IMR-90 (cell line): ENCODE measurements around the gene LYPD6B. TPM values are rescaled to one million over a fixed set of nuclear protein-coding genes. Genes with fewer than 3 reads are reported as not detected.

Source experiments
- ATAC-seq: fragments of 200-7000 bp; cut with Tn5 transposase; 2 replicates; pipeline ENCODE4 v1.9.1; 2020; ENCODE audit warnings: low read depth, mild to moderate bottlenecking, moderate library complexity
- BruUV-seq: library from RNA; stranded (reverse); fragments of 400-500 nt; replicated peaks from 2 replicates; lab custom pipeline; 2021; lab: Mats Ljungman, UMichigan
- CTCF ChIA-PET: fragments of 300-600 bp; formaldehyde crosslinking; extraction: SDS; loops from one replicate; lab custom pipeline; 2021; ENCODE audit warnings: antibody characterized with exemption; lab: Yijun Ruan, JAX
- POLR2A ChIA-PET: fragments of 300-600 bp; sonication (Branson Sonifier 250); formaldehyde crosslinking; loops from one replicate; lab custom pipeline; 2022; ENCODE audit warnings: antibody characterized with exemption; ENCODE audit not compliant: unreplicated experiment; lab: Charles Lee
- DNase-seq: peaks from one replicate; pipeline ENCODE4 v3.0.0; 2013
- H2AFZ ChIP-seq: replicated peaks from 2 replicates; pipeline ENCODE3; 2013; ENCODE audit warnings: low read length, mild to moderate bottlenecking; ENCODE audit not compliant: poor library complexity
- H2AK5ac ChIP-seq: 2 replicates; pipeline ENCODE4 v1.6.1; 2013; ENCODE audit warnings: low read depth, low read length, inconsistent platforms
- H2AK9ac ChIP-seq: replicated peaks from 2 replicates; pipeline ENCODE3; 2013; ENCODE audit warnings: mild to moderate bottlenecking, low read depth, low read length, moderate library complexity; ENCODE audit not compliant: poor library complexity
- H2BK120ac ChIP-seq: 2 replicates; pipeline ENCODE4 v1.6.1; 2013; ENCODE audit warnings: low read depth, low read length, inconsistent platforms
- H2BK15ac ChIP-seq: 3 replicates; pipeline ENCODE4 v1.6.1; 2013; ENCODE audit warnings: low read depth, low read length, inconsistent platforms
- H2BK20ac ChIP-seq: 2 replicates; pipeline ENCODE4 v1.6.1; 2013; ENCODE audit warnings: low read depth, mild to moderate bottlenecking, inconsistent platforms, low read length, moderate library complexity
- H2BK5ac ChIP-seq: 2 replicates; pipeline ENCODE4 v1.6.1; 2013; ENCODE audit warnings: mild to moderate bottlenecking, low read depth, low read length, inconsistent platforms; ENCODE audit not compliant: poor library complexity, severe bottlenecking
- H3K14ac ChIP-seq: replicated peaks from 2 replicates; pipeline ENCODE4 v1.6.1; 2013; ENCODE audit warnings: low read depth, low read length, inconsistent platforms
- H3K18ac ChIP-seq: 2 replicates; pipeline ENCODE4 v1.6.1; 2013; ENCODE audit warnings: low read depth, low read length, control low read depth
- H3K23ac ChIP-seq: 2 replicates; pipeline ENCODE4 v1.6.1; 2013; ENCODE audit warnings: low read depth, low read length, inconsistent platforms
- H3K27ac ChIP-seq: 2 replicates; pipeline ENCODE4 v1.5.1; 2013; ENCODE audit warnings: mild to moderate bottlenecking, control low read depth, low read length; ENCODE audit not compliant: insufficient read depth
- H3K27me3 ChIP-seq: 2 replicates; pipeline ENCODE4 v1.6.1; 2013; ENCODE audit warnings: low read length; ENCODE audit not compliant: control insufficient read depth, insufficient read depth
- H3K36me3 ChIP-seq: 2 replicates; pipeline ENCODE4 v1.6.1; 2013; ENCODE audit warnings: low read length, mixed read lengths; ENCODE audit not compliant: control insufficient read depth, insufficient read depth
- H3K4ac ChIP-seq: 2 replicates; pipeline ENCODE4 v1.6.1; 2013; ENCODE audit warnings: low read depth, low read length, inconsistent platforms
- H3K4me1 ChIP-seq: 2 replicates; pipeline ENCODE4 v1.6.1; 2013; ENCODE audit warnings: low read length, mixed read lengths; ENCODE audit not compliant: control insufficient read depth, insufficient read depth
- H3K4me2 ChIP-seq: 2 replicates; pipeline ENCODE4 v1.6.1; 2013; ENCODE audit warnings: low read depth, mild to moderate bottlenecking, control low read depth, low read length, moderate library complexity
- H3K4me3 ChIP-seq: 2 replicates; pipeline ENCODE4 v1.5.1; 2013; ENCODE audit warnings: low read depth, mild to moderate bottlenecking, control low read depth, low read length, moderate library complexity; ENCODE audit not compliant: insufficient read depth
- H3K56ac ChIP-seq: 2 replicates; pipeline ENCODE4 v1.6.1; 2013; ENCODE audit warnings: low read length, inconsistent platforms; ENCODE audit not compliant: insufficient read depth; ENCODE audit errors: extremely low read depth
- H3K79me1 ChIP-seq, 2 experiments: 2 replicates each; pipeline ENCODE4 v1.6.1; 2013; ENCODE audit warnings: low read length in 2 of 2, inconsistent platforms in 1 of 2, low read depth in 1 of 2
- H3K9ac ChIP-seq: 2 replicates; pipeline ENCODE4 v1.6.1; 2013; ENCODE audit warnings: low read depth, low read length, control low read depth
- H3K9me1 ChIP-seq: 2 replicates; pipeline ENCODE4 v1.6.1; 2013; ENCODE audit warnings: low read length, inconsistent platforms; ENCODE audit not compliant: insufficient read depth
- H3K9me3 ChIP-seq: 2 replicates; pipeline ENCODE4 v1.6.1; 2013; ENCODE audit warnings: low read length; ENCODE audit not compliant: control insufficient read depth, insufficient read depth
- H4K20me1 ChIP-seq: 2 replicates; pipeline ENCODE4 v1.6.1; 2013; ENCODE audit warnings: low read length, inconsistent platforms; ENCODE audit not compliant: insufficient read depth
- H4K5ac ChIP-seq: 2 replicates; pipeline ENCODE4 v1.6.1; 2013; ENCODE audit warnings: mild to moderate bottlenecking, low read depth, low read length, control low read depth
- H4K8ac ChIP-seq, 2 experiments: 2 replicates each; pipeline ENCODE4 v1.6.1; 2013; ENCODE audit warnings: low read depth in 2 of 2, low read length in 2 of 2, control low read depth in 1 of 2, inconsistent platforms in 1 of 2
- H4K91ac ChIP-seq: 2 replicates; pipeline ENCODE4 v1.6.1; 2013; ENCODE audit warnings: low read depth, low read length, inconsistent platforms; ENCODE audit not compliant: insufficient read depth
- BHLHE40 ChIP-seq: fragments of 150-350 bp; IDR thresholded peaks from 2 replicates; pipeline ENCODE4 v1.6.1; 2016; ENCODE audit warnings: mild to moderate bottlenecking, low read depth, low read length
- CEBPB ChIP-seq: IDR thresholded peaks from 2 replicates; pipeline ENCODE4 v1.6.1; 2012; ENCODE audit warnings: low read depth, low read length, improper control_type of control experiment
- CHD1 ChIP-seq: IDR thresholded peaks from 2 replicates; pipeline ENCODE4 v1.6.1; 2012; ENCODE audit warnings: low read depth, low read length, improper control_type of control experiment
- ELK1 ChIP-seq: fragments of 150-350 bp; IDR thresholded peaks from 2 replicates; pipeline ENCODE4 v1.6.1; 2016; ENCODE audit warnings: low read depth, mild to moderate bottlenecking, low read length, moderate library complexity, borderline replicate concordance
- FOS ChIP-seq: fragments of 150-350 bp; IDR thresholded peaks from 2 replicates; pipeline ENCODE4 v1.6.1; 2016; ENCODE audit warnings: low read depth, low read length
- MAFK ChIP-seq: IDR thresholded peaks from 2 replicates; pipeline ENCODE4 v1.6.1; 2012; ENCODE audit warnings: low read depth, low read length, improper control_type of control experiment
- MAZ ChIP-seq: IDR thresholded peaks from 2 replicates; pipeline ENCODE4 v1.6.1; 2012; ENCODE audit warnings: low read depth, mild to moderate bottlenecking, low read length, improper control_type of control experiment, moderate library complexity, borderline replicate concordance
- NFE2L2 ChIP-seq: fragments of 150-350 bp; IDR thresholded peaks from 2 replicates; pipeline ENCODE4 v1.6.1; 2016; ENCODE audit warnings: low read depth, mild to moderate bottlenecking, low read length
- RAD21 ChIP-seq: IDR thresholded peaks from 2 replicates; pipeline ENCODE4 v1.6.1; 2012; ENCODE audit warnings: low read length, improper control_type of control experiment
- WGBS, 2 experiments: methylation state at CpG; one replicate each; pipeline versions ENCODE4 v1.1.5 to v1.1.7; 2013; ENCODE audit warnings: missing lambda C conversion rate in 2 of 2; ENCODE audit not compliant: insufficient read length in 1 of 2; ENCODE audit errors: extremely low coverage in 2 of 2; 5-methylcytosine and 5-hydroxymethylcytosine counted together
- dilution Hi-C: fragments of 300-500 bp; cut with HindIII; formaldehyde crosslinking; loops from one replicate; pipeline ENCODE4 v1.14.3; 2018; ENCODE audit warnings: low sequenced_read_pairs; ENCODE audit not compliant: unreplicated experiment
- in situ Hi-C: fragments of 300-500 bp; cut with MboI; formaldehyde crosslinking; loops from 3 replicates; pipeline ENCODE4 v1.14.3; 2019; ENCODE audit warnings: low sequenced_read_pairs, inconsistent platforms, mixed read lengths
- intact Hi-C: fragments of 100-400 bp; cut with micrococcal nuclease; formaldehyde crosslinking; loops from 2 replicates; pipeline ENCODE4 v1.10.0; 2022
- polyA plus RNA-seq, 3 experiments: library from polyadenylated mRNA; depleted of rRNA; stranded (reverse); fragments of >200 nt; gene quantifications; 2 replicates each; pipeline ENCODE4 v1.2.3, GENCODE V29; 2012; ENCODE audit warnings: low replicate concordance in 1 of 3
- total RNA-seq: library from RNA; depleted of rRNA; stranded (reverse); fragments of >200 nt; gene quantifications from 2 replicates; pipeline ENCODE4 v1.2.3, GENCODE V29; 2012
- TF ChIP-seq, protein P1 (sequence below): fragments of 150-350 bp; IDR thresholded peaks from 2 replicates; pipeline ENCODE4 v1.6.1; 2017; ENCODE audit warnings: mild to moderate bottlenecking, antibody characterized with exemption, low read length, low read depth
- TF ChIP-seq, protein P2 (sequence below): conservative IDR thresholded peaks from 2 replicates; pipeline ENCODE4 v1.5.1; 2012; ENCODE audit warnings: mild to moderate bottlenecking, low read depth, low read length, improper control_type of control experiment

LYPD6B gene
- total and polyA plus RNA-seq, 2 of the 4 experiments (the other 2 are of a cell fraction), result 0.05 TPM; not detected in 1

DNA sequence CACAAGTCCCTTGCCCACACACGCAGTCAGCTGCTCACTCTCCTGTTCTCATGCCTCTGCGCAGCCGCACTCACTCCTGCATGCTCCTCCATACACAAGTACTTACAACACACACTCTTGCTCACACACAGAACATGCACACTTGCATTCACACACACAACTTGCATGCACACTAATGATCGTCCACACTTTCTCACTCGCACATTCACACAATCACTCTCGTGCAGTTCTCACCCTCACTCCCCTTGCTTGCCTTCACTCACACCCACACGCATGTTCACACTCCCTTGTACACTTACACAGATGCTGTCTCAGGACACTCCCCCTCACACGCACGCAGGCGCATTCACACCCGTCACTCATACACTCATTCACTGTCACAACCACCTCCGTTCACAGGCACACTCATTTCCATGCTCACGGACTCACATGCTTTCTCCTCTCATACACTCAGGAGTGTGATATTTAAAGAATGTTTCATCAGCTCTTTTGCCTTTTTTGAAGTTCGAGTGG lies 36.1 kb upstream of the LYPD6B start:
- CTCF ChIA-PET, result no interaction called here
- Histone ChIP-seq H2AK9ac (no peak overlapping the region), H4K8ac (no peak overlapping the region), H4K91ac (no peak overlapping the region), H3K14ac (no peak overlapping the region), H3K4me1 (no peaks in the 10 kb centered on the region), H3K4me2 (no peak overlapping the region), H2BK5ac (no peak overlapping the region), H2AFZ (peak overlapping the region; percentile 10), H4K5ac (no peak overlapping the region), H2AK5ac (no peak overlapping the region), H2BK20ac (no peak overlapping the region), H3K27me3 (peaks cover 15% of the 10 kb centered on the region), H3K9me1 (no peaks in the 10 kb centered on the region), H3K18ac (no peak overlapping the region), H3K4me3 (no peak overlapping the region), H2BK120ac (no peak overlapping the region), H3K4ac (no peak overlapping the region), H3K27ac (no peak overlapping the region), H3K56ac (no peak overlapping the region), H3K23ac (no peak overlapping the region), H2BK15ac (no peak overlapping the region), H3K36me3 (no peaks in the 10 kb centered on the region), H3K9ac (no peak overlapping the region), H3K79me1 (no peaks in the 10 kb centered on the region), H4K20me1 (no peaks in the 10 kb centered on the region), H3K9me3 (no peaks in the 10 kb centered on the region)
- DNase-seq (no peak), ATAC-seq (no peak)
- no TSS peak for BruUV-seq
- TF ChIP-seq CHD1 (no peak), NFE2L2 (no peak), FOS (no peak), BHLHE40 (no peak), RAD21 (no peak), CEBPB (no peak), ELK1 (no peak), MAZ (no peak), MAFK (no peak)
- TF ChIP-seq, protein P1, sequence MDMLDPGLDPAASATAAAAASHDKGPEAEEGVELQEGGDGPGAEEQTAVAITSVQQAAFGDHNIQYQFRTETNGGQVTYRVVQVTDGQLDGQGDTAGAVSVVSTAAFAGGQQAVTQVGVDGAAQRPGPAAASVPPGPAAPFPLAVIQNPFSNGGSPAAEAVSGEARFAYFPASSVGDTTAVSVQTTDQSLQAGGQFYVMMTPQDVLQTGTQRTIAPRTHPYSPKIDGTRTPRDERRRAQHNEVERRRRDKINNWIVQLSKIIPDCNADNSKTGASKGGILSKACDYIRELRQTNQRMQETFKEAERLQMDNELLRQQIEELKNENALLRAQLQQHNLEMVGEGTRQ, result no peak
- TF ChIP-seq, protein P2, sequence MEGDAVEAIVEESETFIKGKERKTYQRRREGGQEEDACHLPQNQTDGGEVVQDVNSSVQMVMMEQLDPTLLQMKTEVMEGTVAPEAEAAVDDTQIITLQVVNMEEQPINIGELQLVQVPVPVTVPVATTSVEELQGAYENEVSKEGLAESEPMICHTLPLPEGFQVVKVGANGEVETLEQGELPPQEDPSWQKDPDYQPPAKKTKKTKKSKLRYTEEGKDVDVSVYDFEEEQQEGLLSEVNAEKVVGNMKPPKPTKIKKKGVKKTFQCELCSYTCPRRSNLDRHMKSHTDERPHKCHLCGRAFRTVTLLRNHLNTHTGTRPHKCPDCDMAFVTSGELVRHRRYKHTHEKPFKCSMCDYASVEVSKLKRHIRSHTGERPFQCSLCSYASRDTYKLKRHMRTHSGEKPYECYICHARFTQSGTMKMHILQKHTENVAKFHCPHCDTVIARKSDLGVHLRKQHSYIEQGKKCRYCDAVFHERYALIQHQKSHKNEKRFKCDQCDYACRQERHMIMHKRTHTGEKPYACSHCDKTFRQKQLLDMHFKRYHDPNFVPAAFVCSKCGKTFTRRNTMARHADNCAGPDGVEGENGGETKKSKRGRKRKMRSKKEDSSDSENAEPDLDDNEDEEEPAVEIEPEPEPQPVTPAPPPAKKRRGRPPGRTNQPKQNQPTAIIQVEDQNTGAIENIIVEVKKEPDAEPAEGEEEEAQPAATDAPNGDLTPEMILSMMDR, result no peak
- in situ Hi-C loops, result no loop called here
- intact Hi-C loops, result no loop called here
- POLR2A ChIA-PET, result no interaction called here
- dilution Hi-C loops, result no loop called here
- WGBS, 2 experiments, result 90 to 100% methylated on average over 3 to 10 of the region's 14 CpGs
